Neural cell (in vitro differentiated cells): Measurements from ENCODE around the gene CSTB. TPM values are rescaled to one million over a fixed set of nuclear protein-coding genes. Genes with fewer than 3 reads are reported as not detected.

Experiments used
- H2AFZ ChIP-seq: fragments of 200-600, 300-800 bp; sonication (generic), shearing (Covaris generic); 2 replicates; pipeline ENCODE4 v1.6.0; 2014; ENCODE audit warnings: low read depth, mild to moderate bottlenecking, antibody characterized with exemption, low read length, moderate library complexity
- H3F3A ChIP-seq: fragments of 200-600 bp; shearing (Covaris generic); 2 replicates; pipeline ENCODE4 v1.6.1; 2016; ENCODE audit warnings: mild to moderate bottlenecking, moderate library complexity, mixed read lengths, antibody characterized with exemption, low read length; ENCODE audit not compliant: insufficient read depth, poor library complexity, severe bottlenecking
- H3K27ac ChIP-seq: fragments of 200-600, 300-800 bp; sonication (generic), shearing (Covaris generic); 2 replicates; pipeline ENCODE4 v1.5.1; 2014; ENCODE audit warnings: mild to moderate bottlenecking, low read length, moderate library complexity
- H3K27me3 ChIP-seq: fragments of 300-800, 200-600 bp; sonication (generic), shearing (Covaris generic); 2 replicates; pipeline ENCODE4 v1.6.0; 2014; ENCODE audit warnings: mild to moderate bottlenecking, low read depth, low read length, moderate library complexity; ENCODE audit not compliant: insufficient read depth
- H3K36me3 ChIP-seq: fragments of 300-800, 200-600 bp; sonication (generic), shearing (Covaris generic); 2 replicates; pipeline ENCODE4 v1.5.1; 2014; ENCODE audit warnings: mild to moderate bottlenecking, antibody characterized with exemption, low read length, moderate library complexity; ENCODE audit not compliant: insufficient read depth
- H3K4me2 ChIP-seq: fragments of 300-800, 200-600 bp; sonication (generic), shearing (Covaris generic); 2 replicates; pipeline ENCODE4 v1.6.0; 2014; ENCODE audit warnings: mild to moderate bottlenecking, low read length
- H3K4me3 ChIP-seq: fragments of 300-800, 200-600 bp; sonication (generic), shearing (Covaris generic); 2 replicates; pipeline ENCODE4 v1.5.1; 2014; ENCODE audit warnings: mild to moderate bottlenecking, low read length, moderate library complexity
- H3K79me2 ChIP-seq: fragments of 200-600 bp; shearing (Covaris generic); replicated peaks from 2 replicates; pipeline ENCODE4 v1.6.0; 2014; ENCODE audit warnings: mild to moderate bottlenecking, low read length, moderate library complexity; ENCODE audit not compliant: insufficient read depth
- H3K9ac ChIP-seq: fragments of 300-800, 200-600 bp; sonication (generic), shearing (Covaris generic); 2 replicates; pipeline ENCODE4 v1.6.1; 2016; ENCODE audit warnings: mild to moderate bottlenecking, low read length, mixed read lengths
- H3K9me2 ChIP-seq: fragments of 200-600 bp; shearing (Covaris generic); 2 replicates; pipeline ENCODE4 v1.6.1; 2016; ENCODE audit warnings: mild to moderate bottlenecking, low read length, mixed read lengths; ENCODE audit not compliant: insufficient read depth
- H3K9me3 ChIP-seq: fragments of 200-600, 300-800 bp; sonication (generic), shearing (Covaris generic); 2 replicates; pipeline ENCODE4 v1.6.1; 2016; ENCODE audit warnings: mild to moderate bottlenecking, mixed run types, low read length, moderate library complexity, mixed read lengths
- H4K20me1 ChIP-seq: fragments of 200-600 bp; shearing (Covaris generic); 2 replicates; pipeline ENCODE4 v1.6.1; 2016; ENCODE audit warnings: mild to moderate bottlenecking, mixed run types; ENCODE audit not compliant: insufficient read depth
- CTCF ChIP-seq: fragments of 450-650 bp; IDR thresholded peaks from 2 replicates; pipeline ENCODE4 v1.5.1; 2014; ENCODE audit warnings: antibody characterized with exemption, mild to moderate bottlenecking, moderate library complexity; ENCODE audit not compliant: poor library complexity, severe bottlenecking
- EP300 ChIP-seq: fragments of 450-650 bp; conservative IDR thresholded peaks from 2 replicates; pipeline ENCODE4 v1.6.1; 2014; ENCODE audit warnings: antibody characterized with exemption, mild to moderate bottlenecking, moderate library complexity; ENCODE audit not compliant: poor library complexity, severe bottlenecking
- EZH2 ChIP-seq: fragments of 200-600, 300-800 bp; shearing (Covaris generic), sonication (generic); IDR thresholded peaks from 2 replicates; pipeline ENCODE4 v1.6.1; 2014; ENCODE audit warnings: antibody characterized with exemption, low read length, borderline replicate concordance, mild to moderate bottlenecking; ENCODE audit not compliant: insufficient read depth, poor library complexity, severe bottlenecking
- MXI1 ChIP-seq: fragments of 450-650 bp; conservative IDR thresholded peaks from 2 replicates; pipeline ENCODE4 v1.6.1; 2014; ENCODE audit warnings: antibody characterized with exemption, mild to moderate bottlenecking; ENCODE audit not compliant: poor library complexity, severe bottlenecking
- POLR2AphosphoS5 ChIP-seq: IDR thresholded peaks from 2 replicates; pipeline ENCODE4 v1.6.1; 2012
- RAD21 ChIP-seq: fragments of 450-650 bp; conservative IDR thresholded peaks from 2 replicates; pipeline ENCODE4 v1.6.1; 2014; ENCODE audit warnings: antibody characterized with exemption, mild to moderate bottlenecking, moderate library complexity
- SMC3 ChIP-seq: fragments of 450-650 bp; conservative IDR thresholded peaks from 2 replicates; pipeline ENCODE4 v1.6.1; 2014; ENCODE audit warnings: antibody characterized with exemption, mild to moderate bottlenecking, moderate library complexity; ENCODE audit not compliant: poor library complexity
- TAF1 ChIP-seq: IDR thresholded peaks from 2 replicates; pipeline ENCODE4 v1.6.1; 2012; ENCODE audit warnings: low read depth
- polyA plus RNA-seq: library from polyadenylated mRNA; depleted of rRNA; stranded (reverse); fragments of >200 nt; gene quantifications from 2 replicates; pipeline ENCODE4 v1.2.3, GENCODE V29; 2014
- TF ChIP-seq, protein P1 (sequence below): IDR thresholded peaks from 2 replicates; pipeline ENCODE4 v1.6.1; 2012; ENCODE audit warnings: borderline replicate concordance

Gene CSTB
- polyA plus RNA-seq, 1 donor from 2014 or later, result 9.7 TPM

DNA sequence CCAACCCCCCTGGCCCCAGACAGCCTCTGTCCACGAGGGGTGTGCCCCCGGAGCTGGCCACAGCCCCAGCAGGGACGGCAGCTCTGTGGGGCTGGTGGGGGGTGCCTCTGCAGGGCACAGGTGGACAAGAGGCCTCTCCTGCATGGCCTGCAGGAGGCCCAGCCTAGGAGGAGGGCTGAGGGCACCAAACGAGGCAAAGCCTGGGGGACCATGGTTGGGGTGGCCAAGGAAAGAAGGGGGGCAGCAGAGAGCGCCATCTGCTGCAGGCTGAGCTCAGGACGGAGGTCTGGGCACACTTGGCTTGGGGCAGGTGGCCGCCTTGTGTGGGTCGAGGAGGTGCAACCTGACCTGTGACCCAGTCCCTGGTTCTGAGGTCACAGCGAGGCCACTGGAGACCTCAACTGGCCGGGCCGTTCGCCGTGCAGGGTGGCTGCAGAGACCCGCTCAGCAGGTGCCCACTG lies 40.5 kb upstream of the CSTB start:
- no peak for TF ChIP-seq RAD21
- no peak for TF ChIP-seq MXI1
- no peak for TF ChIP-seq EZH2
- TF ChIP-seq CTCF, result no peak
- no peak for TF ChIP-seq TAF1
- no peak for TF ChIP-seq POLR2AphosphoS5
- TF ChIP-seq, protein P1, sequence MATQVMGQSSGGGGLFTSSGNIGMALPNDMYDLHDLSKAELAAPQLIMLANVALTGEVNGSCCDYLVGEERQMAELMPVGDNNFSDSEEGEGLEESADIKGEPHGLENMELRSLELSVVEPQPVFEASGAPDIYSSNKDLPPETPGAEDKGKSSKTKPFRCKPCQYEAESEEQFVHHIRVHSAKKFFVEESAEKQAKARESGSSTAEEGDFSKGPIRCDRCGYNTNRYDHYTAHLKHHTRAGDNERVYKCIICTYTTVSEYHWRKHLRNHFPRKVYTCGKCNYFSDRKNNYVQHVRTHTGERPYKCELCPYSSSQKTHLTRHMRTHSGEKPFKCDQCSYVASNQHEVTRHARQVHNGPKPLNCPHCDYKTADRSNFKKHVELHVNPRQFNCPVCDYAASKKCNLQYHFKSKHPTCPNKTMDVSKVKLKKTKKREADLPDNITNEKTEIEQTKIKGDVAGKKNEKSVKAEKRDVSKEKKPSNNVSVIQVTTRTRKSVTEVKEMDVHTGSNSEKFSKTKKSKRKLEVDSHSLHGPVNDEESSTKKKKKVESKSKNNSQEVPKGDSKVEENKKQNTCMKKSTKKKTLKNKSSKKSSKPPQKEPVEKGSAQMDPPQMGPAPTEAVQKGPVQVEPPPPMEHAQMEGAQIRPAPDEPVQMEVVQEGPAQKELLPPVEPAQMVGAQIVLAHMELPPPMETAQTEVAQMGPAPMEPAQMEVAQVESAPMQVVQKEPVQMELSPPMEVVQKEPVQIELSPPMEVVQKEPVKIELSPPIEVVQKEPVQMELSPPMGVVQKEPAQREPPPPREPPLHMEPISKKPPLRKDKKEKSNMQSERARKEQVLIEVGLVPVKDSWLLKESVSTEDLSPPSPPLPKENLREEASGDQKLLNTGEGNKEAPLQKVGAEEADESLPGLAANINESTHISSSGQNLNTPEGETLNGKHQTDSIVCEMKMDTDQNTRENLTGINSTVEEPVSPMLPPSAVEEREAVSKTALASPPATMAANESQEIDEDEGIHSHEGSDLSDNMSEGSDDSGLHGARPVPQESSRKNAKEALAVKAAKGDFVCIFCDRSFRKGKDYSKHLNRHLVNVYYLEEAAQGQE, result no peak
- TF ChIP-seq SMC3, result no peak
- TF ChIP-seq EP300, result no peak

GRCh38 chr21:43815991-43816390 lies 39.9 kb upstream of the CSTB start:
- H3K4me3 ChIP-seq, result no peak overlapping the region
- H3K27me3 ChIP-seq, result no peaks in the 10 kb centered on the region
- no peaks in the 10 kb centered on the region for H3F3A ChIP-seq
- H3K4me2 ChIP-seq, result no peak overlapping the region
- TF ChIP-seq EP300, result no peak
- TF ChIP-seq, protein P1, result no peak
- TF ChIP-seq MXI1, result no peak
- TF ChIP-seq CTCF, result no peak
- TF ChIP-seq SMC3, result no peak
- no peak for TF ChIP-seq TAF1
- TF ChIP-seq RAD21, result no peak
- no peak for TF ChIP-seq POLR2AphosphoS5
- no peak for TF ChIP-seq EZH2
- H3K36me3 ChIP-seq, result no peaks in the 10 kb centered on the region
- no peaks in the 10 kb centered on the region for H4K20me1 ChIP-seq
- H3K9ac ChIP-seq, result no peak overlapping the region
- H3K79me2 ChIP-seq, result no peaks in the 10 kb centered on the region
- no peak overlapping the region for H2AFZ ChIP-seq
- no peak overlapping the region for H3K27ac ChIP-seq
- H3K9me3 ChIP-seq, result no peaks in the 10 kb centered on the region
- H3K9me2 ChIP-seq, result no peaks in the 10 kb centered on the region

More for the DNA sequence above, 40.5 kb upstream of the CSTB start:
- H3K36me3 ChIP-seq, result no peaks in the 10 kb centered on the region
- no peak overlapping the region for H2AFZ ChIP-seq
- no peaks in the 10 kb centered on the region for H4K20me1 ChIP-seq
- H3K4me3 ChIP-seq, result no peak overlapping the region
- no peaks in the 10 kb centered on the region for H3F3A ChIP-seq
- no peak overlapping the region for H3K27ac ChIP-seq
- no peak overlapping the region for H3K4me2 ChIP-seq
- no peaks in the 10 kb centered on the region for H3K79me2 ChIP-seq
- no peaks in the 10 kb centered on the region for H3K9me3 ChIP-seq
- H3K9me2 ChIP-seq, result no peaks in the 10 kb centered on the region
- no peaks in the 10 kb centered on the region for H3K27me3 ChIP-seq
- H3K9ac ChIP-seq, result no peak overlapping the region
